ENCODE data around the gene HS1BP3. TPM values are rescaled to one million over a fixed set of nuclear protein-coding genes. Genes with fewer than 3 reads are reported as not detected.
A peak's percentile ranks its signal among the peaks of the same experiment; 100 is the strongest.

Gene HS1BP3
- total and polyA plus RNA-seq, 2 of the 4 experiments (the other 2 are of a cell fraction): 9.0 to 14.8 TPM

- Histone ChIP-seq H2BK20ac (ENCODE audit: low read depth, low read length) (no peak overlapping the region), H3K4me3 (ENCODE audit: insufficient read depth, low read depth, low read length) (no peak overlapping the region), H3K79me1 (ENCODE audit: low read depth in 1 of 2, low read length in 2 of 2) (no peaks in the 10 kb centered on the region), H2BK5ac (ENCODE audit: low read depth, low read length, poor library complexity, severe bottlenecking) (no peak overlapping the region), H3K9ac (ENCODE audit: low read depth, low read length) (no peak overlapping the region), H4K5ac (ENCODE audit: low read depth, low read length) (no peak overlapping the region), H4K20me1 (ENCODE audit: insufficient read depth, low read length) (no peaks in the 10 kb centered on the region), H3K23ac (ENCODE audit: low read depth, low read length) (no peak overlapping the region), H2AFZ (replicated peaks; ENCODE audit: low read length, poor library complexity) (no peak overlapping the region), H3K18ac (ENCODE audit: low read depth, low read length) (no peak overlapping the region), H3K4ac (ENCODE audit: low read depth, low read length) (no peak overlapping the region), H3K27me3 (ENCODE audit: control insufficient read depth, insufficient read depth, low read length) (no peaks in the 10 kb centered on the region), H4K91ac (ENCODE audit: insufficient read depth, low read depth, low read length) (no peak overlapping the region), H3K27ac (ENCODE audit: insufficient read depth, low read length) (no peak overlapping the region), H2BK120ac (ENCODE audit: low read depth, low read length) (no peak overlapping the region), H2AK5ac (ENCODE audit: low read depth, low read length) (no peak overlapping the region), H4K8ac (ENCODE audit: low read depth in 2 of 2, low read length in 2 of 2) (no peak overlapping the region), H3K14ac (replicated peaks; ENCODE audit: low read depth, low read length) (no peak overlapping the region), H3K36me3 (ENCODE audit: control insufficient read depth, insufficient read depth, low read length) (peaks cover 1% of the 10 kb centered on the region), H3K4me2 (ENCODE audit: low read depth, low read length) (no peak overlapping the region), H2AK9ac (replicated peaks; ENCODE audit: low read depth, low read length, poor library complexity) (no peak overlapping the region), H3K4me1 (ENCODE audit: control insufficient read depth, insufficient read depth, low read length) (no peaks in the 10 kb centered on the region), H3K9me1 (ENCODE audit: insufficient read depth, low read length) (no peaks in the 10 kb centered on the region), H3K9me3 (ENCODE audit: control insufficient read depth, insufficient read depth, low read length) (no peaks in the 10 kb centered on the region), H2BK15ac (ENCODE audit: low read depth, low read length) (no peak overlapping the region), H3K56ac (ENCODE audit: extremely low read depth, insufficient read depth, low read length) (no peak overlapping the region)
- no TSS peak for BruUV-seq (replicated peaks)
- TF ChIP-seq MXI1 (IDR thresholded peaks at IDR 0.05; ENCODE audit: borderline replicate concordance, low read depth, low read length) (no peak), RAD21 (IDR thresholded peaks at IDR 0.05; ENCODE audit: low read length) (peak; percentile 68), SMC3 (IDR thresholded peaks at IDR 0.05; ENCODE audit: low read depth, low read length) (peak; percentile 68), RCOR1 (IDR thresholded peaks at IDR 0.05; ENCODE audit: insufficient replicate concordance, low read length) (no peak), CTCF (conservative IDR thresholded peaks at IDR 0.05; ENCODE audit: low read depth, low read length) (peak; percentile 64)
- CTCF ChIA-PET: interaction anchor here (1.0 to 1.5 kb wide), 3 partner anchors 9 to 51 kb away, joined by 3 to 4 read pairs (median 3); no protein-coding TSS in a partner anchor
- DNase-seq: peak; percentile 23
- in situ Hi-C loops (cut with MboI; ENCODE audit: low sequenced_read_pairs) (no loop called here), intact Hi-C loops (cut with micrococcal nuclease) (loop anchor here (1.0 to 2.0 kb wide), 2 partner anchors 140 to 281 kb away; partner anchors contain the start of gene LDAH), dilution Hi-C loops (cut with HindIII; ENCODE audit: low sequenced_read_pairs, unreplicated experiment) (loop anchor here (25.0 kb wide), 1 partner anchor 255 kb away; no protein-coding TSS in a partner anchor)
- POLR2A ChIA-PET (ENCODE audit: unreplicated experiment): no interaction called here
- WGBS, 2 experiments (ENCODE audit: extremely low coverage in 2 of 2, insufficient read length in 1 of 2): 80% methylated on average over 1 of the region's 7 CpGs; no CpG with 5 or more reads in 1 of the 2 experiments
- ATAC-seq (ENCODE audit: low read depth): peak; percentile 84
These were observed 31.4 kb upstream of the HS1BP3 start for GRCh38 chr2:20682167-20682920.
